ENCODE measurements around the gene CHN1.

CHN1 gene

GRCh38 chr2:174827371-174828369, 177.5 kb downstream of the CHN1 start:
- TF ChIP-seq REST (IDR thresholded peaks at IDR 0.05; ENCODE audit: insufficient read depth in 1 of 2, low read depth in 2 of 2, low read length in 2 of 2) (no peak), TAF1 (IDR thresholded peaks at IDR 0.05; ENCODE audit: borderline replicate concordance, insufficient read depth, low read length) (no peak), POLR2AphosphoS5 (IDR thresholded peaks at IDR 0.05; ENCODE audit: low read depth, low read length) (no peak), SIN3A (IDR thresholded peaks at IDR 0.05; ENCODE audit: borderline replicate concordance, insufficient read depth, low read length) (no peak), FOXP2 (optimal IDR thresholded peaks at IDR 0.05; ENCODE audit: borderline replicate concordance, extremely low read depth, extremely low read length, insufficient read depth) (no peak)

- TF ChIP-seq POLR2AphosphoS5 (IDR thresholded peaks at IDR 0.05; ENCODE audit: low read depth, low read length): no peak
- no peak for TF ChIP-seq REST (IDR thresholded peaks at IDR 0.05; ENCODE audit: insufficient read depth in 1 of 2, low read depth in 2 of 2, low read length in 2 of 2)
- TF ChIP-seq FOXP2 (optimal IDR thresholded peaks at IDR 0.05; ENCODE audit: borderline replicate concordance, extremely low read depth, extremely low read length, insufficient read depth): no peak
- no peak for TF ChIP-seq SIN3A (IDR thresholded peaks at IDR 0.05; ENCODE audit: borderline replicate concordance, insufficient read depth, low read length)
- TF ChIP-seq TAF1 (IDR thresholded peaks at IDR 0.05; ENCODE audit: borderline replicate concordance, insufficient read depth, low read length): no peak
Measured at GRCh38 chr2:174826051-174826450, 179.1 kb downstream of the CHN1 start.

GRCh38 chr2:174824068-174824467, 181.1 kb downstream of the CHN1 start:
- TF ChIP-seq FOXP2 (optimal IDR thresholded peaks at IDR 0.05; ENCODE audit: borderline replicate concordance, extremely low read depth, extremely low read length, insufficient read depth): no peak
- no peak for TF ChIP-seq TAF1 (IDR thresholded peaks at IDR 0.05; ENCODE audit: borderline replicate concordance, insufficient read depth, low read length)
- no peak for TF ChIP-seq SIN3A (IDR thresholded peaks at IDR 0.05; ENCODE audit: borderline replicate concordance, insufficient read depth, low read length)
- TF ChIP-seq REST (IDR thresholded peaks at IDR 0.05; ENCODE audit: insufficient read depth in 1 of 2, low read depth in 2 of 2, low read length in 2 of 2): no peak
- no peak for TF ChIP-seq POLR2AphosphoS5 (IDR thresholded peaks at IDR 0.05; ENCODE audit: low read depth, low read length)

GRCh38 chr2:174821628-174822027, 183.6 kb downstream of the CHN1 start:
- TF ChIP-seq SIN3A (IDR thresholded peaks at IDR 0.05; ENCODE audit: borderline replicate concordance, insufficient read depth, low read length) (no peak), FOXP2 (optimal IDR thresholded peaks at IDR 0.05; ENCODE audit: borderline replicate concordance, extremely low read depth, extremely low read length, insufficient read depth) (no peak), REST (IDR thresholded peaks at IDR 0.05; ENCODE audit: insufficient read depth in 1 of 2, low read depth in 2 of 2, low read length in 2 of 2) (no peak), POLR2AphosphoS5 (IDR thresholded peaks at IDR 0.05; ENCODE audit: low read depth, low read length) (no peak), TAF1 (IDR thresholded peaks at IDR 0.05; ENCODE audit: borderline replicate concordance, insufficient read depth, low read length) (no peak)
